ENCODE measurements around the gene HTRA2. TPM values are rescaled to one million over a fixed set of nuclear protein-coding genes. Genes with fewer than 3 reads are reported as not detected.
A peak's percentile ranks its signal among the peaks of the same experiment; 100 is the strongest.

The HTRA2 gene
- polyA plus RNA-seq, 1 donor (not counting 4 experiments of a cell fraction or from before 2014, with no cell fraction given), result 25.5 TPM

GRCh38 chr2:74548285-74548899 is 18.7 kb downstream of the HTRA2 start:
- Histone ChIP-seq H3K79me2 (ENCODE audit: control insufficient read depth, insufficient read depth, low read length) (no peaks in the 10 kb centered on the region), H3K36me3 (ENCODE audit: control insufficient read depth in 2 of 2, extremely low read depth in 1 of 2, insufficient read depth in 2 of 2, low read length in 2 of 2) (no peaks in the 10 kb centered on the region), H3K4me2 (ENCODE audit: control insufficient read depth, extremely low read depth, insufficient read depth, low read depth, low read length) (peak overlapping the region; percentile 87), H3K27ac (ENCODE audit: control insufficient read depth, insufficient read depth, low read length) (no peak overlapping the region), H2AFZ (ENCODE audit: control insufficient read depth, low read length) (peak overlapping the region; percentile 77), H3K9me1 (ENCODE audit: control insufficient read depth, extremely low read depth, insufficient read depth, low read length) (no peaks in the 10 kb centered on the region), H3K4me1 (ENCODE audit: control insufficient read depth, extremely low read depth, insufficient read depth, low read length) (peaks cover 12% of the 10 kb centered on the region), H3K9me3 (ENCODE audit: control insufficient read depth, low read depth, low read length) (no peaks in the 10 kb centered on the region), H3K4me3 (ENCODE audit: control insufficient read depth in 2 of 3, extremely low read depth in 1 of 3, insufficient read depth in 2 of 3, low read depth in 1 of 3, low read length in 3 of 3) (peak overlapping the region; percentile 39 to 70 (median 69)), H3K27me3 (ENCODE audit: control insufficient read depth, extremely low read depth, insufficient read depth, low read length) (no peaks in the 10 kb centered on the region), H4K20me1 (ENCODE audit: control insufficient read depth, extremely low read depth, insufficient read depth, low read length) (no peaks in the 10 kb centered on the region), H3K9ac (ENCODE audit: control insufficient read depth, extremely low read depth, insufficient read depth, low read length) (peak overlapping the region; percentile 56)
- dilution Hi-C loops (cut with MboI; ENCODE audit: extremely low pct_ligation_motif_present, low sequenced_read_pairs), result no loop called here
- FAIRE-seq (no peak), DNase-seq (ENCODE audit: low read depth, low spot score) (no peak)
- no peak for TF ChIP-seq EZH2 (IDR thresholded peaks at IDR 0.05; ENCODE audit: low read length)
- no peak for TF ChIP-seq CTCF (optimal IDR thresholded peaks at IDR 0.05 in 1 of 3, IDR thresholded peaks at IDR 0.05 in 1 of 3, conservative IDR thresholded peaks at IDR 0.05 in 1 of 3; ENCODE audit: extremely low read depth in 1 of 3, insufficient read depth in 2 of 3, low read length in 3 of 3)

GRCh38 chr2:74548900-74549826 is 19.4 kb downstream of the HTRA2 start:
- peaks cover 2% of the 10 kb centered on the region for H3K27me3 ChIP-seq (ENCODE audit: control insufficient read depth, extremely low read depth, insufficient read depth, low read length)
- no peaks in the 10 kb centered on the region for H4K20me1 ChIP-seq (ENCODE audit: control insufficient read depth, extremely low read depth, insufficient read depth, low read length)
- TF ChIP-seq CTCF (optimal IDR thresholded peaks at IDR 0.05 in 1 of 3, IDR thresholded peaks at IDR 0.05 in 1 of 3, conservative IDR thresholded peaks at IDR 0.05 in 1 of 3; ENCODE audit: extremely low read depth in 1 of 3, insufficient read depth in 2 of 3, low read length in 3 of 3), result no peak
- TF ChIP-seq EZH2 (IDR thresholded peaks at IDR 0.05; ENCODE audit: low read length), result peak; percentile 31
- no peaks in the 10 kb centered on the region for H3K36me3 ChIP-seq (ENCODE audit: control insufficient read depth in 2 of 2, extremely low read depth in 1 of 2, insufficient read depth in 2 of 2, low read length in 2 of 2)
- DNase-seq (ENCODE audit: low read depth, low spot score), result no peak
- peak overlapping the region; percentile 87 for H2AFZ ChIP-seq (ENCODE audit: control insufficient read depth, low read length)
- peak overlapping the region; percentile 87 for H3K4me2 ChIP-seq (ENCODE audit: control insufficient read depth, extremely low read depth, insufficient read depth, low read depth, low read length)
- dilution Hi-C loops (cut with MboI; ENCODE audit: extremely low pct_ligation_motif_present, low sequenced_read_pairs), result no loop called here
- peak overlapping the region; percentile 56 for H3K9ac ChIP-seq (ENCODE audit: control insufficient read depth, extremely low read depth, insufficient read depth, low read length)
- peak overlapping the region; percentile 39 to 70 (median 69) for H3K4me3 ChIP-seq (ENCODE audit: control insufficient read depth in 2 of 3, extremely low read depth in 1 of 3, insufficient read depth in 2 of 3, low read depth in 1 of 3, low read length in 3 of 3)
- H3K79me2 ChIP-seq (ENCODE audit: control insufficient read depth, insufficient read depth, low read length), result no peaks in the 10 kb centered on the region
- no peak for FAIRE-seq
- H3K9me1 ChIP-seq (ENCODE audit: control insufficient read depth, extremely low read depth, insufficient read depth, low read length), result no peaks in the 10 kb centered on the region
- no peak overlapping the region for H3K27ac ChIP-seq (ENCODE audit: control insufficient read depth, insufficient read depth, low read length)
- no peaks in the 10 kb centered on the region for H3K9me3 ChIP-seq (ENCODE audit: control insufficient read depth, low read depth, low read length)
- H3K4me1 ChIP-seq (ENCODE audit: control insufficient read depth, extremely low read depth, insufficient read depth, low read length), result peaks cover 12% of the 10 kb centered on the region

Measured in keratinocyte (primary cell).